Measurements from ENCODE around the gene MBOAT7. TPM values are rescaled to one million over a fixed set of nuclear protein-coding genes. Genes with fewer than 3 reads are reported as not detected.

MBOAT7 gene
- total and polyA plus RNA-seq, 2 of the 4 experiments (the other 2 are of a cell fraction) = 11.3 to 121 TPM

DNA sequence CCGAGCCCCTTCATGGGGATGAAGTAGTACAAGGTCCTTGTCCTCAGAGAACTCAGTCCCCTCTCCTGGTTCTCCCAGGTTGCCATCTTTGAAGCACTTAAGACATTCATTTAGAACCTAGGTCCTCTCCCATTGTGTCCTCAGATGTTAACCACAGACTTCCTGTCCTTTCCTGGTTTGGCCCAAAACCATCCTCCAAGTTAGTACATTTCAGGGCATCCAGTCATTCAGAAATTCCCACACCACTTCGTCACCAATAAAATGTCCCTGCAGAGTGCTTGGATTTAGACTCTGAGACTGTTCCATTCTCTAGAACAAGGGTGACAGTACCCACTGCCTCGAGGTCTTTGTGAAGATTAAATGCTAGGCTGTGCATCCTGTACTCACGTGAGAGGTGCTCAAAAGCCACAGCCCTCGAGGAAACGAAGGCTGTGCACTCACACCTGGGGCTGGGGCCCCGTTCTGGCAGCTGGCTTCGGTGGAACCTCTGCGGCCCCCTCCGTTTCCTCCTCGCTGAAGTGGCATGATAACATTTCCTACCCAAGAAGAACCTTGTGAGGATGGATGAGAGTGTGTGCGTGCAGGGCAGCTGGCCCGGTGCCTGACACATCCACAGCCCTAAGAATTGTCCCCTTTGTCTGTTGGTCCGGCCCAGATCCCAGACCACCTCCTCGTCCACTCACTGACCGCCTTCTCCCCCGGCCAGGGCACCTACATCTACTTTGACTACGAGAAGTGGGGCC is 34.6 kb downstream of the MBOAT7 start:
- no peak overlapping the region for H2AFZ ChIP-seq (replicated peaks; ENCODE audit: low read length, poor library complexity)
- H3K27ac ChIP-seq (ENCODE audit: insufficient read depth, low read length) = no peak overlapping the region
- ChIA-PET POLR2A (ENCODE audit: unreplicated experiment) (no interaction called here), CTCF (no interaction called here)
- no peak overlapping the region for H4K5ac ChIP-seq (ENCODE audit: low read depth, low read length)
- intact Hi-C loops (cut with micrococcal nuclease) = loop anchor here (5.0 kb wide), 1 partner anchor 1128 kb away; the partner anchor contains the start of genes BRSK1 and HSPBP1
- peaks cover 6% of the 10 kb centered on the region for H3K4me1 ChIP-seq (ENCODE audit: control insufficient read depth, insufficient read depth, low read length)
- H3K9ac ChIP-seq (ENCODE audit: low read depth, low read length) = no peak overlapping the region
- no peaks in the 10 kb centered on the region; the same call in 1 of the 2 replicates for H3K9me1 ChIP-seq (ENCODE audit: insufficient read depth, low read length)
- no TSS peak for BruUV-seq (replicated peaks)
- no peak overlapping the region for H2BK120ac ChIP-seq (ENCODE audit: low read depth, low read length)
- no peak overlapping the region for H4K91ac ChIP-seq (ENCODE audit: insufficient read depth, low read depth, low read length)
- H2AK5ac ChIP-seq (ENCODE audit: low read depth, low read length) = no peak overlapping the region
- no peak overlapping the region for H3K56ac ChIP-seq (ENCODE audit: extremely low read depth, insufficient read depth, low read length)
- H3K79me1 ChIP-seq (ENCODE audit: low read depth in 1 of 2, low read length in 2 of 2) = peaks cover 10 to 32% of the 10 kb centered on the region in 2 experiments; a peak in 3 of 4 replicates
- no peak overlapping the region for H4K8ac ChIP-seq (ENCODE audit: low read depth in 2 of 2, low read length in 2 of 2)
- H3K36me3 ChIP-seq (ENCODE audit: control insufficient read depth, insufficient read depth, low read length) = peaks cover 60% of the 10 kb centered on the region
- ATAC-seq (ENCODE audit: low read depth) (no peak), DNase-seq (no peak)
- H3K27me3 ChIP-seq (ENCODE audit: control insufficient read depth, insufficient read depth, low read length) = no peaks in the 10 kb centered on the region
- no peak overlapping the region for H3K4ac ChIP-seq (ENCODE audit: low read depth, low read length)
- TF ChIP-seq POLR2A (IDR thresholded peaks at IDR 0.05; ENCODE audit: low read depth, low read length) (no peak), RFX5 (IDR thresholded peaks at IDR 0.05; ENCODE audit: low read depth, low read length) (no peak), CEBPB (IDR thresholded peaks at IDR 0.05; ENCODE audit: low read depth, low read length) (no peak), MAZ (IDR thresholded peaks at IDR 0.05; ENCODE audit: borderline replicate concordance, low read depth, low read length) (no peak), RAD21 (IDR thresholded peaks at IDR 0.05; ENCODE audit: low read length) (no peak), RCOR1 (IDR thresholded peaks at IDR 0.05; ENCODE audit: insufficient replicate concordance, low read length) (no peak), SMC3 (IDR thresholded peaks at IDR 0.05; ENCODE audit: low read depth, low read length) (no peak), MXI1 (IDR thresholded peaks at IDR 0.05; ENCODE audit: borderline replicate concordance, low read depth, low read length) (no peak), NFE2L2 (IDR thresholded peaks at IDR 0.05; ENCODE audit: low read depth, low read length) (no peak), MAFK (IDR thresholded peaks at IDR 0.05; ENCODE audit: low read depth, low read length) (no peak), BHLHE40 (IDR thresholded peaks at IDR 0.05; ENCODE audit: low read depth, low read length) (no peak)
- TF ChIP-seq, protein P1, sequence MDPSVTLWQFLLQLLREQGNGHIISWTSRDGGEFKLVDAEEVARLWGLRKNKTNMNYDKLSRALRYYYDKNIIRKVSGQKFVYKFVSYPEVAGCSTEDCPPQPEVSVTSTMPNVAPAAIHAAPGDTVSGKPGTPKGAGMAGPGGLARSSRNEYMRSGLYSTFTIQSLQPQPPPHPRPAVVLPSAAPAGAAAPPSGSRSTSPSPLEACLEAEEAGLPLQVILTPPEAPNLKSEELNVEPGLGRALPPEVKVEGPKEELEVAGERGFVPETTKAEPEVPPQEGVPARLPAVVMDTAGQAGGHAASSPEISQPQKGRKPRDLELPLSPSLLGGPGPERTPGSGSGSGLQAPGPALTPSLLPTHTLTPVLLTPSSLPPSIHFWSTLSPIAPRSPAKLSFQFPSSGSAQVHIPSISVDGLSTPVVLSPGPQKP (IDR thresholded peaks at IDR 0.05; ENCODE audit: borderline replicate concordance, low read depth, low read length) = no peak
- TF ChIP-seq, protein P2, sequence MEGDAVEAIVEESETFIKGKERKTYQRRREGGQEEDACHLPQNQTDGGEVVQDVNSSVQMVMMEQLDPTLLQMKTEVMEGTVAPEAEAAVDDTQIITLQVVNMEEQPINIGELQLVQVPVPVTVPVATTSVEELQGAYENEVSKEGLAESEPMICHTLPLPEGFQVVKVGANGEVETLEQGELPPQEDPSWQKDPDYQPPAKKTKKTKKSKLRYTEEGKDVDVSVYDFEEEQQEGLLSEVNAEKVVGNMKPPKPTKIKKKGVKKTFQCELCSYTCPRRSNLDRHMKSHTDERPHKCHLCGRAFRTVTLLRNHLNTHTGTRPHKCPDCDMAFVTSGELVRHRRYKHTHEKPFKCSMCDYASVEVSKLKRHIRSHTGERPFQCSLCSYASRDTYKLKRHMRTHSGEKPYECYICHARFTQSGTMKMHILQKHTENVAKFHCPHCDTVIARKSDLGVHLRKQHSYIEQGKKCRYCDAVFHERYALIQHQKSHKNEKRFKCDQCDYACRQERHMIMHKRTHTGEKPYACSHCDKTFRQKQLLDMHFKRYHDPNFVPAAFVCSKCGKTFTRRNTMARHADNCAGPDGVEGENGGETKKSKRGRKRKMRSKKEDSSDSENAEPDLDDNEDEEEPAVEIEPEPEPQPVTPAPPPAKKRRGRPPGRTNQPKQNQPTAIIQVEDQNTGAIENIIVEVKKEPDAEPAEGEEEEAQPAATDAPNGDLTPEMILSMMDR (conservative IDR thresholded peaks at IDR 0.05; ENCODE audit: low read depth, low read length) = no peak
- TF ChIP-seq, protein P3, sequence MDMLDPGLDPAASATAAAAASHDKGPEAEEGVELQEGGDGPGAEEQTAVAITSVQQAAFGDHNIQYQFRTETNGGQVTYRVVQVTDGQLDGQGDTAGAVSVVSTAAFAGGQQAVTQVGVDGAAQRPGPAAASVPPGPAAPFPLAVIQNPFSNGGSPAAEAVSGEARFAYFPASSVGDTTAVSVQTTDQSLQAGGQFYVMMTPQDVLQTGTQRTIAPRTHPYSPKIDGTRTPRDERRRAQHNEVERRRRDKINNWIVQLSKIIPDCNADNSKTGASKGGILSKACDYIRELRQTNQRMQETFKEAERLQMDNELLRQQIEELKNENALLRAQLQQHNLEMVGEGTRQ (IDR thresholded peaks at IDR 0.05; ENCODE audit: low read depth, low read length) = no peak
- H2BK15ac ChIP-seq (ENCODE audit: low read depth, low read length) = no peak overlapping the region
- no peak overlapping the region for H2BK5ac ChIP-seq (ENCODE audit: low read depth, low read length, poor library complexity, severe bottlenecking)
- no peak overlapping the region for H3K23ac ChIP-seq (ENCODE audit: low read depth, low read length)
- H3K9me3 ChIP-seq (ENCODE audit: control insufficient read depth, insufficient read depth, low read length) = no peaks in the 10 kb centered on the region
- in situ Hi-C loops (cut with MboI; ENCODE audit: low sequenced_read_pairs) = no loop called here
- H3K14ac ChIP-seq (replicated peaks; ENCODE audit: low read depth, low read length) = no peak overlapping the region
- no peak overlapping the region for H2AK9ac ChIP-seq (replicated peaks; ENCODE audit: low read depth, low read length, poor library complexity)
- H3K4me2 ChIP-seq (ENCODE audit: low read depth, low read length) = no peak overlapping the region
- no peak overlapping the region for H3K4me3 ChIP-seq (ENCODE audit: insufficient read depth, low read depth, low read length)
- no peak overlapping the region for H2BK20ac ChIP-seq (ENCODE audit: low read depth, low read length)
- H3K18ac ChIP-seq (ENCODE audit: low read depth, low read length) = no peak overlapping the region
- dilution Hi-C loops (cut with HindIII; ENCODE audit: low sequenced_read_pairs, unreplicated experiment) = no loop called here
- peaks cover 7% of the 10 kb centered on the region; the same call in 1 of the 2 replicates for H4K20me1 ChIP-seq (ENCODE audit: insufficient read depth, low read length)
- 88% methylated on average over 8 of the region's 18 CpGs; no CpG with 5 or more reads in 1 of the 2 experiments for WGBS, 2 experiments (ENCODE audit: extremely low coverage in 2 of 2, insufficient read length in 1 of 2)

Data from IMR-90 (cell line).